ENCODE data around the gene TREML1.

Gene TREML1

GRCh38 chr6:41136911-41137310 lies 17.2 kb downstream of the TREML1 start:
- Histone ChIP-seq H2AFZ (ENCODE audit: low read depth) (no peak overlapping the region), H4K20me1 (ENCODE audit: insufficient read depth) (no peaks in the 10 kb centered on the region), H3K27me3 (ENCODE audit: insufficient read depth, low read depth) (no peaks in the 10 kb centered on the region), H3K9ac (no peak overlapping the region), H3K27ac (no peak overlapping the region), H3K4me1 (ENCODE audit: low read depth, poor library complexity, severe bottlenecking) (no peaks in the 10 kb centered on the region), H3K4me2 (no peak overlapping the region), H3K79me2 (ENCODE audit: insufficient read depth, low read depth) (no peaks in the 10 kb centered on the region), H3K36me3 (ENCODE audit: insufficient read depth) (no peaks in the 10 kb centered on the region), H3K4me3 (IDR thresholded peaks at IDR 0.05; ENCODE audit: insufficient read depth, low read depth, low read length) (no peak overlapping the region)
- TF ChIP-seq CTCF (conservative IDR thresholded peaks at IDR 0.05; ENCODE audit: low read depth, low read length), result no peak

GRCh38 chr6:41135062-41135832 lies 18.9 kb downstream of the TREML1 start:
- no peak overlapping the region for H3K4me2 ChIP-seq
- H2AFZ ChIP-seq (ENCODE audit: low read depth), result no peak overlapping the region
- H4K20me1 ChIP-seq (ENCODE audit: insufficient read depth), result no peaks in the 10 kb centered on the region
- H3K27me3 ChIP-seq (ENCODE audit: insufficient read depth, low read depth), result no peaks in the 10 kb centered on the region
- no peak overlapping the region for H3K9ac ChIP-seq
- H3K4me1 ChIP-seq (ENCODE audit: low read depth, poor library complexity, severe bottlenecking), result no peaks in the 10 kb centered on the region
- no peak overlapping the region for H3K4me3 ChIP-seq (IDR thresholded peaks at IDR 0.05; ENCODE audit: insufficient read depth, low read depth, low read length)
- no peaks in the 10 kb centered on the region for H3K36me3 ChIP-seq (ENCODE audit: insufficient read depth)
- no peak for TF ChIP-seq CTCF (conservative IDR thresholded peaks at IDR 0.05; ENCODE audit: low read depth, low read length)
- no peaks in the 10 kb centered on the region for H3K79me2 ChIP-seq (ENCODE audit: insufficient read depth, low read depth)
- H3K27ac ChIP-seq, result no peak overlapping the region

- no peak overlapping the region for H3K4me2 ChIP-seq
- no peaks in the 10 kb centered on the region for H3K27me3 ChIP-seq (ENCODE audit: insufficient read depth, low read depth)
- H3K4me1 ChIP-seq (ENCODE audit: low read depth, poor library complexity, severe bottlenecking), result no peaks in the 10 kb centered on the region
- H3K27ac ChIP-seq, result no peak overlapping the region
- no peak overlapping the region for H3K4me3 ChIP-seq (IDR thresholded peaks at IDR 0.05; ENCODE audit: insufficient read depth, low read depth, low read length)
- no peaks in the 10 kb centered on the region for H3K79me2 ChIP-seq (ENCODE audit: insufficient read depth, low read depth)
- no peak overlapping the region for H3K9ac ChIP-seq
- no peaks in the 10 kb centered on the region for H4K20me1 ChIP-seq (ENCODE audit: insufficient read depth)
- H3K36me3 ChIP-seq (ENCODE audit: insufficient read depth), result no peaks in the 10 kb centered on the region
- no peak for TF ChIP-seq CTCF (conservative IDR thresholded peaks at IDR 0.05; ENCODE audit: low read depth, low read length)
- H2AFZ ChIP-seq (ENCODE audit: low read depth), result no peak overlapping the region
Measured at GRCh38 chr6:41132254-41132653, 21.9 kb downstream of the TREML1 start.

- no peaks in the 10 kb centered on the region for H3K79me2 ChIP-seq (ENCODE audit: insufficient read depth, low read depth)
- no peak for TF ChIP-seq CTCF (conservative IDR thresholded peaks at IDR 0.05; ENCODE audit: low read depth, low read length)
- no peak overlapping the region for H3K4me2 ChIP-seq
- no peak overlapping the region for H2AFZ ChIP-seq (ENCODE audit: low read depth)
- H3K4me3 ChIP-seq (IDR thresholded peaks at IDR 0.05; ENCODE audit: insufficient read depth, low read depth, low read length), result no peak overlapping the region
- no peaks in the 10 kb centered on the region for H4K20me1 ChIP-seq (ENCODE audit: insufficient read depth)
- no peak overlapping the region for H3K27ac ChIP-seq
- no peaks in the 10 kb centered on the region for H3K27me3 ChIP-seq (ENCODE audit: insufficient read depth, low read depth)
- no peaks in the 10 kb centered on the region for H3K36me3 ChIP-seq (ENCODE audit: insufficient read depth)
- no peaks in the 10 kb centered on the region for H3K4me1 ChIP-seq (ENCODE audit: low read depth, poor library complexity, severe bottlenecking)
- no peak overlapping the region for H3K9ac ChIP-seq
Measured at GRCh38 chr6:41125282-41125681, 28.9 kb downstream of the TREML1 start.

Data from KMS-11 (cell line).